ENCODE measurements around the gene SEH1L.
"Not testable (repeated sequence)": the region's sequence is repeated elsewhere in the genome, so short reads cannot be mapped to it uniquely, and the experiment has no call there.

The SEH1L gene

GRCh38 chr18:12996661-12997292, 49.0 kb downstream of the SEH1L start:
- no peak for DNase-seq

DNA sequence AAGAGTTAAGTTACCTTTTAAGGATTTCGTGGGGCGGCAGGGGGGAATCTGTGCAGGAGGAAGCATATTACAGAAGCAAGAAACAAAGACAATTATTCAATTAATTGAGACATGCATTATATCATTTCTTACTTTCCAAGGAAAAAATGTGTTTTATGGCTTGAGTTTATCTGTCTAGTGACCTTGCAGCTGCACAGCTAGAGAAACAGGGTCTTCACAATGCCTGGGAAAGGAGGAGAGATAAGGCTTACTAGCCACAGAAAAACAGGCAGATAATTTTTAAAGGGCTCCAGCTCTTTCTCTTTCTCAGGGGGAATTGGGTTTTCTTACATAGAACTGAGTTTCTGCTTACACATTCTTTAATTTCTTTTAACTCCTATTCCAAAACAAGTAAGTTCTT, 49.5 kb downstream of the SEH1L start:
- not testable (repeated sequence) for DNase-seq

DNA sequence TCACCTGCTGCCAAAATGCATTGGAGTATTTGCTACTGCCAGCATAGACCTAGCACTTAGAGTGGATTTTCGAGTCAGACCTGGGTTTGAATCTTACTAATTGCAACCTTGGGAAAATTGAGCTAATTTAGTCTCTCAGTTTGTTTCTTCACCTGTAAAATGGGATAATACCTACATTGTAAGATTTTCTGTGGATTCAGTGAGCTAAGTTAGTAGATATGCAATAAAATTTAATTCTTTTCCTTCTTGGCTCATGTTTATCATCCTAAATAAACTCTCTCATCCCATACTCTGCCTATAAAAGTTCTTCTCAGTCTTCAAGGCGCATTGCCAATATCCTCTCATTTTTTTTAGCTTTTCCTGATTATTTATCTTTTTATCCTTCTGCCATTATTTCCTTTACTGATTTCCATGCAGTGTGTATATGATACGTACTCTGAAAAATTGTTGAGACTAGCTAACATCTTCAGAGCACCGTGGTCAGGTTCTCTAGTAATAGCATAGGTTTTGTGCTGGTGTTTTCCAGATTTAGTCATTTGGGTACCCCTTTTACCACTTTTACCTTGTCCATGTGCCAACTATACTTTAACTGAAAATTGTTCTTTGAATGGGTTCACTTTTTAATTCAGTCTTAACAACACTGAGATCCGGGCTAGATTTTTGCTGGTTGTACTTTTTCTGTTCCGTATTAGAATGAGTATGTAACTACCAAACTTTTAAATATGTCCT, 50.7 kb downstream of the SEH1L start:
- no peak for DNase-seq

- peak; percentile 20 for DNase-seq
Observed at GRCh38 chr18:13003466-13003896, 55.7 kb downstream of the SEH1L start.

- DNase-seq = no peak
Observed at GRCh38 chr18:13004396-13004795, 56.6 kb downstream of the SEH1L start.

DNA sequence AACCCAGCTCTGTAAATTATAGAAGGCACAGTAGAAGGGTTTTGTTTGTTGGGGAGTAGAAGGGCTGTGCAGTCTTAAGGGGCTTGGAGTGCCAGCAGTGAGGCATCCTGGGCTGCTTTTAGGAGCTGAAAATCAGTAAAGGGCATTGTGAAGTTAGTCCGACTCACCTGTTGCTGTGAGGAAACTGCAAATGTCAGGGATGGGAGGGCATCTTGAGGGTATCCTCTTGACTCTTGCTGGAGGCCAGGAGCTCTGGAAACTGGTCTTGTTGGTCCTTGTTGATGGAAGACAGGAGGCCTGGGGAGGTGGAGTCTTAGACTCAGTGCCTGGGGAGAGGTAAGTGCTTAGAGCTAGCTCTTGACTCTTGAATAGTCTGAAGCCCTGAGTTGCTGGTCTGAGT, 57.5 kb downstream of the SEH1L start:
- no peak for DNase-seq

- DNase-seq = no peak
Observed at GRCh38 chr18:13006531-13007247, 58.9 kb downstream of the SEH1L start.

DNA sequence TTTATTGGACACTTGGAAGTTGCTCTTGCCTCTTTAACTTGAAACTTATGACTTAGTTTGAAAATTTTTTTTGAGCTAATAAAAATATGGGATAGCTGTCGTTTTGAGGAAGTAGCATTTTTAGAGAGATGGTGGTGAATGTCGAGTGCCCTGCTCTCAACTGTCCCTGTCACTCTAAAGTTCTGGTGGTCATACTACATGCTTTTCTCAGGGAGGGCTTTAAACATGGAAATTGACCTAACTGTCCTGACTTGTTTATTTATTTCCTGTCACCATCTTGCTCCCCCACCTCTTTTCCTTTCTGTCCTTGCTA, 59.4 kb downstream of the SEH1L start:
- no peak for DNase-seq

- no peak for DNase-seq
Observed at GRCh38 chr18:13011719-13012118, 63.9 kb downstream of the SEH1L start.

DNA sequence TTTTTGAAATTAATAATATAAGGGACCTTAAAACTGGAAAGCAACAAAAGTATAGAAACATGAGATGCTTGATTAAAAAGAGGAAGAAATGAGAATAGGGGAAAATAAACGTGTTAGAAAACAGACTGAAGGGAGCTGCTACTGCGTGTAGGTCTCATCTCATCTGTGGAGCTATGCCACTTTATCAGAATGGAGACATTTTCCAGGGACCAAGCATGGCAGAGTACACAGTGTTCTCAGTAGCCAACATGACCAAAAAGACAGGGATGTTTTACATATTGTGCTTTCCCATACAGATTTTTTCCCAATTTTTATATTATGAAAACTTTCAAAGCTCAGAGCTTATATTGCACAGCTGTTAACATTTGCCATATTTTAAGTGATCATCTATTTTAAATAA, 66.4 kb downstream of the SEH1L start:
- DNase-seq = no peak

GRCh38 chr18:13014818-13015217, 67.0 kb downstream of the SEH1L start:
- no peak for DNase-seq

- DNase-seq = no peak
Observed at GRCh38 chr18:13017247-13017875, 69.5 kb downstream of the SEH1L start.

DNA sequence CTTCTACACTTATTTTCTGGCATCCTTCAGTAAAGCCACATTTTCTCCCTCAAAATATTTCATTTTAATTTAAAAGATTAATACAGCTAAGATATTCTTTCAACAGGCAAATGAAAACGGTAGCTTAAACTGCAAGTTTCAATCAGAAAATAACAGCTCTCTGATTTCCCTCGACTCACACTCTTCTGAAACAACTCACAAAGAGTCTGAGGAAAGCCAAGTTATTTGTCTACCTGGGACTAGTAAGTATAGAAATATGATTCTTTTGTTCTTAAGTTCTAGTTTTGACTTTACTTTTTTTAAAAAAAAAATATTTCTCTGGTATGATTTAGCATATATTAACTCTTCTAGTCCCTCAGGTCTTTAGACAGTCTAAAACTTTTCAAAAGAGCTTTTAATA, 70.6 kb downstream of the SEH1L start:
- DNase-seq = no peak

DNA sequence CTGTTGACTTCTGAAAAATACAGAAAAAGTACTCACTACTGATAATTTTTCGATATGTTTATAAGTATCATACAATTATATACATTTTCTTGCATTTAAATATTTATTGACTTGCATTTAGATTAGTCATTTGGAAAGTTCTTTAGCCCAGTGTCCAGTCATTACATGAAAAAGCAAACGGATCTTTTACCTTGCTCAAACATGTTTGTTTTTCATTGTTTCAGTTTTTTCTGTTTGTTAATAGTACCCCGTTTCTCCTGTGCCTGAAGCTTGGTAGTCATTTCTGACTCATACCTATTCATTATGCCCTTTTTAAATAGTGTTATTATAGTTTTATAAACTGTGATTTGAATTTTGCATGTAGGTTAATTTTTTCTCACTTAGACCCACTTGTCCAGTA, 71.5 kb downstream of the SEH1L start:
- no peak for DNase-seq

DNA sequence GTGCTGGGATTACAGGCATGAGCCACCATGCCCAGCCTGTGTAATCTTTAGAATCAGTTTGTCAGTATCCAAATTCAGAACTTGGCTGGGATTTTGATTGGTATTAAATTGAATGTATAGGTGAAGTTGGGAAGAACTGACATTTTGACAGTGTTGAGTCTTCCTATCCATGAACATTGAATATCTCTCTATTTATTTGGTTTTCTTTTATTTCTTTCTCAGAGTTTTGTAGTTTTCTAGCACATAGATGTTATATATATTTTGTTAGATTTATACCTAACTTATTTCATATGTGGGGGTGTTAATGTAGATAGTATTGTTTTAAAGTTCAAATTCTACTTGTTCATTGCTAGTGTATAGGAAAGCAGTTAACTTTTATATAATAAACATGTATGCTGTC, 74.8 kb downstream of the SEH1L start:
- DNase-seq = no peak

DNA sequence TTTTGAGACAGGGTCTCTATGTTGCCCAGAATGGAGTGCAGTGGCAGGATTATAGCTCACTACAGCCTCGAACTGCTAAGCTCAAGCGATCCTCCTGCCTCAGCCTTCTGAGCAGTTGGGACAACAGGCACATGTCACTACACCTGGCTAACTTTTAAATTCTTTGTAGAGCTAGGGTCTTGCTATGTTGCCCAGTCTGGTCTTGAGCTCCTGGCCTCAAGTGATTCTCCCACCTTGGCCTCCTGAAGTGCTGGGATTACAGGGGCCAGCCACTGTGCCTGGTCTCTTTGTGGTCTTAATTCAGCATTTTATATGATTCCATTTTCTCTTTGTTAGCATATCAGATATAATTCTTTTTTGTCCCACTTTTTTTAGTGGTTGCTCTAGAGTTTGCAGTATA, 77.4 kb downstream of the SEH1L start:
- DNase-seq = no peak

DNA sequence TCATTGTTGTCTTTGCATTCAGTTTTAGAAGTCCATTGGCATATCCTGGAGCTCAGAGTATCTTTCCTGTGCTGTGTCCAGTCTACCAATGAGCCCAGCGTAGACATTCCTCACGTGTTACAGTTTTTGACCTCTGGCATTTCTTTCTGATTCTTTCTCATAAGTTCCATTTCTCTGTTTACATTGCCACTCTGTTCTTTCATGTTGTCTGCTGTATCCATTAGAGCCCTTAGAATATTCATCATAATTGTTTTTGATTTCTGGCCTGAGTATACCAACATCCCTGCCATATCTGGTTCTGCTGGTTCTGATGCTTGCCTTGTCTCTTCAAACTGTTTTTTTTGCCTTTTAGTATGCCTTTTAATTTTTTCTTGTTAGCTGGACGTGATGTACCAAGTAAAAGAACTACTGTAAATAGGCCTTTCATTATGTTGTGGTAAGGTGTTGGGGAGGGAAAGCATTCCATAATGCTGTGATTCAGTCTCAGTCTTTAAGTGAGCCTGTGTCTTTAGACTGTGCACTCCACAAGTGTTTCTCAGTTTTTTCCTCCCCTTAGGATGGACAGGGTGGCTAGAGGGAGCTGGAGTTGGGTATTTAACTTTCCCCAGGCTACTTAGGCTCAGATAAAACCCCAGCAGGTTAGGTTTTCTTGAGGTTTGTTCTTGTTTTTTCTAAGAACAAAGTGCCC, 78.9 kb downstream of the SEH1L start:
- DNase-seq = no peak

DNA sequence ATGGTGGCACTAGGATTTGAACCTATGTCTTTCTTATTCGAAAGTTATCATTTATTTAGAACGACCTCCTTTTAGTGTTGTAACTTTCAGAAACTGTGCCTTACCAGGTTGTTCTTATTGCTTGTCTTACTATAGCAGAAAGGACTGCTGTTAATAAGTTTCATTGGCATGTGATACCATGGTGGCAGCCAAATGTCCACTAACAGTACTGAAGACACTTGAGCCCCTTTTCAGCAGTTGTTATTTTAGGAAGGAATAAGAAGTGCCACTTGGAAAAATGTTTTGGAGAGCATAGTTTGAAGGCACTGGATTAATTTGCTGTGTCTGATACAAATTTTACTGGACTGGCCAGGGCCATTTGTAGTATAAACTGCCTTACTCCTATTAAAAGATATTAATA, 81.1 kb downstream of the SEH1L start:
- DNase-seq = no peak

GRCh38 chr18:13032173-13032572, 84.4 kb downstream of the SEH1L start:
- DNase-seq = no peak

- DNase-seq = no peak
Observed at GRCh38 chr18:13035249-13035914, 87.6 kb downstream of the SEH1L start.

GRCh38 chr18:13036622-13037320, 89.0 kb downstream of the SEH1L start:
- DNase-seq = no peak

Data from CD4-positive, alpha-beta T cell treated with Interleukin-12 subunit alpha and Interleukin-12 subunit beta, for 1 hour (primary cell).